GM21619 (cell line): ENCODE data around the gene OXTR.

Source experiments
- ATAC-seq: cut with Tn5 transposase; IDR thresholded peaks from one replicate; pipeline ENCODE4 v1.9.1; 2021; ENCODE audit not compliant: unreplicated experiment

OXTR gene

GRCh38 chr3:8713901-8714759 is 55.3 kb downstream of the OXTR start:
- no peak for ATAC-seq

GRCh38 chr3:8712908-8713255 is 56.5 kb downstream of the OXTR start:
- ATAC-seq: no peak

- no peak for ATAC-seq
Observed at GRCh38 chr3:8712045-8712907, 57.1 kb downstream of the OXTR start.

- no peak for ATAC-seq
Observed at GRCh38 chr3:8709801-8710507, 59.5 kb downstream of the OXTR start.

- no peak for ATAC-seq
Observed at GRCh38 chr3:8709287-8709686, 60.1 kb downstream of the OXTR start.

- ATAC-seq: no peak
Observed at GRCh38 chr3:8705575-8705974, 63.8 kb downstream of the OXTR start.

GRCh38 chr3:8702560-8702959 is 66.9 kb downstream of the OXTR start:
- no peak for ATAC-seq
